DMS79 (cell line): ENCODE data around the gene BIN1.

Source experiments
- DNase-seq: peaks from one replicate; lab custom pipeline; 2025; lab: John Stamatoyannopoulos, UW

Gene BIN1, protein sequence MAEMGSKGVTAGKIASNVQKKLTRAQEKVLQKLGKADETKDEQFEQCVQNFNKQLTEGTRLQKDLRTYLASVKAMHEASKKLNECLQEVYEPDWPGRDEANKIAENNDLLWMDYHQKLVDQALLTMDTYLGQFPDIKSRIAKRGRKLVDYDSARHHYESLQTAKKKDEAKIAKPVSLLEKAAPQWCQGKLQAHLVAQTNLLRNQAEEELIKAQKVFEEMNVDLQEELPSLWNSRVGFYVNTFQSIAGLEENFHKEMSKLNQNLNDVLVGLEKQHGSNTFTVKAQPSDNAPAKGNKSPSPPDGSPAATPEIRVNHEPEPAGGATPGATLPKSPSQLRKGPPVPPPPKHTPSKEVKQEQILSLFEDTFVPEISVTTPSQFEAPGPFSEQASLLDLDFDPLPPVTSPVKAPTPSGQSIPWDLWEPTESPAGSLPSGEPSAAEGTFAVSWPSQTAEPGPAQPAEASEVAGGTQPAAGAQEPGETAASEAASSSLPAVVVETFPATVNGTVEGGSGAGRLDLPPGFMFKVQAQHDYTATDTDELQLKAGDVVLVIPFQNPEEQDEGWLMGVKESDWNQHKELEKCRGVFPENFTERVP

DNA sequence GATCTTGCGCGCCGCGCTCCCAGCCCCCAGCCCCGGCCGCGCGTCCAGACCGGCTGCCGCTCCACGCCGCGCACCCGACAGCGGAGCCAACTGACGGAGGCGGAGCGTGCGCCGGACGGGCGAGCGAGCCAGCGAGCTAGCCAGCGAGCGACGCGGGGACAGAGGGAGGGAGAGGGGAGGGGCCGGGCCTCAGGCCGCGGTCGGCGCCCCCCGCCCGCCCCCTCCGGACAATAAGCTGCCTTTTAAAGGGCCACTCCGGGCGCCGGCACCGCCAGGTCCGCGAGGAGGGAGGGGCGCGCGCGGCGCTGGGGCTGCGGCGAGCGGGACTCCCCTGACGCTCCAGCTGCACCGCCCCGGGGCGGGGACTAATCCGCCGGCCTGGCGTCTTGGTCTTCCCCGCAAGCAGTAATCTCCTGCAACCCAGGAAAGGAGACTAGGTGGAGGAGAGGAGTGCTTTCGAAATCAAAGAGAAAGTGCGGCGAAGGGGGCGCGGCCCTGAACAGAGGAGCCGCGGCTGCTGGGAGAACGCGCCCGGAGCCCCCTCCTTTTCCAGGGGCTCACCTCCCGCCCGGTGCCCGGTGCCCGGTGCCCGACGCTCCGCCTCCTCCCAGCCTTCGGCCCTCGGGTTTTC is at the start of gene BIN1:
BIN1 (minus strand) TSS at position 164 of the 631 bp plus-strand sequence. CDS start 211 bp downstream, outside the sequence.
- peak; percentile 47 for DNase-seq

DNA sequence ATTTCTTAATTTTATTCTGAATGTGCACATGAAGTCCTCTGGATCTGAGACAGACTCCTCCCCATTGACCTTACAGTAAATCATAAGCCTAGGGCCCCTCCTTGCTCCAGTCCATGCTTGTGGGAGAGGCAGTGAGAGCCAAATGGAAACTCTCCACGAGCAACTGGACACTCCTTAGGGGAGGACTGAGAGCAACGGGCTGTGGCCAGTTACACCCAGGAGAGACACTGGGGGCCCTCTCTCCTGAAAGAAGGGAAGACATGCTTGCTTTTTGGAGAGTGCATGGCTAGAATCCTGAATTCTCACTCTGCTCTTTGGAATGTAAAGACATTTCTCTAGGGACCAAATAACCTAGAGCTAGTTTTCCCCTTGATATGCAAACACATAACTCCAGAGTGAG is 49.0 kb upstream of the BIN1 start:
- DNase-seq, result no peak

DNA sequence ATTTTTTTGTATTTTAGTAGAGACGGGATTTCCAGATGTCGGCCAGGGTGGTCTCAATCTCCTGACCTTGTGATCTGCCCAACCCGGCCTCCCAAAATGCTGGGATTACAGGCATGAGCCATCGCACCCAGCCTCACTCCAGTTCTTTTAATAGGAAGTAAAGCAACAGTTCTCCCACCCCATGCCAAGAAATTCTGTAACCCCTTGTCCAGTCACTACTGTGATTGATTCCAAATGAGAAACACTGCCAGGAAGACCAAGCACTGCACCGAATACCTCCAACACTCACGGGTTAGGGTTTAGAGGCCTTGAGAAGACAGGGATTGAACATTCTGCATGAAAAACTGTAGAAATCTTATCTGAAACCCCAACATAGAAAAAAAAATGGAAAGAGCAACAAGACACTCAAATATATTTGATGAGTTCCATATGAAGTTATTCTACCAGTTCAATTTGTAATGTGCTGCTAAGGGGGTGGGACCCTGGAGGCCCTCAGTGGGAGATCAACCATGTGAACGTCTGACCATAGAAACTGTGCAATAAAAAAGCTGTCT is 48.2 kb upstream of the BIN1 start:
- DNase-seq, result no peak

DNA sequence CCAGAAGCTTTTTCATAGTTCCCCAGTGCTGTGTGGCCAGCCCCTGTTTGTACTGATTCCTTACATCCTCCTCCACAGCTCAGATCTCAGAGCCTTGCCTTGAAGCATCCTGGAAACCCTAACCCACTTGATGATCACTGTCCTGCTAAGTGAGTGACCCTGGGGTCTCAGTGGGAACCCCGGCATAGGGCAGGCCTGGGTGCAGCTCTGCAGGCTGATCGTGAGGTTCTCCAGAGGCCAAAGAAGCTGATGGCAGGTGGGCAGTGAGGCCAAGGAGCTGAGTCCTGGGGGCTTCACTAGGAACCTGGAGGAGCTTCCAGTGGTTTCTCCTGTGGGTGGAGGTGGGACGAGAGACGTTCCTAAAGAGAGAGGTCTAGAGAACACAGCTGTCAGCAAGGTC is 47.4 kb upstream of the BIN1 start:
- DNase-seq, result no peak

DNA sequence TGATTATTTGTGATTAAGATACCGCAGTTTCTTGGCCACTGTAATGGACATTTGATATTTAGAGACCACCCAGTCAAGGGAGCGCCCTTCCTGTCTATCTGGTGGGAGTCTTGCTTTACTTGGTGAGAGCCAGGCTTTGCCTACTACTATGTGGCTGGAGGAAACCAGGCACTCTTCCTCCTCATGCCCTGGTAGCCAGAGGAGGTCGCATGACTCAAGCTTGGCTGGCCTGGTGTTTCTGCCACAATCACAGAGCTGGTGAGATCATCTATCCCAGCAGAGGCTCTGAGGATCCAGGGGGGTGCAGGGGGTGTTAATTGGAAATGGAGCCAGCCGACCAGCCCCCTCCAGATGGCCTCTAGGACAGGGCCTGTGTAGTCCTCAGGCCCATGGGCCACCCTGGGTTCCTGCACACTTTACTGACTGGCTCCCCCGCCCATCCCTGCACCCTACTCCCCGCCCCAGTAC is 46.8 kb upstream of the BIN1 start:
- no peak for DNase-seq

DNA sequence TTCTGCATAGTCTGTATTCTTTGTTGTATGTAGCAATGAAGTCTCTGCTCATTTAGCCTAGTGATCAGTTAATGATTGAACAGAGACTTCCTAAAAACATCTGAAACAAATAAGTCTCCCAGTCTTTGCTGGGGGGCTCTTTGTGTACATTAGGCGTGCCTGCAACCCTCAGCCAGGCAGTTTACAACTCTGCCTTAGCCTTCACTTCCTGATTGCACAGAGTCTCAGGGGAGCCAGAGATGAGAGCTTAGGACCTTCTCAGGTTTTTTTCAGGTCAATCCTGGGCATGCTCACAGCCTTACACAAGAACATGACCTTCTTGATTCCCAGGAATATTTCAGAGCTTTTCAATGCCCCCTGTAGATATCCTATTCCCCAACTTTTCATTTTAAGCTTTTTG is 44.0 kb upstream of the BIN1 start:
- DNase-seq, result no peak

DNA sequence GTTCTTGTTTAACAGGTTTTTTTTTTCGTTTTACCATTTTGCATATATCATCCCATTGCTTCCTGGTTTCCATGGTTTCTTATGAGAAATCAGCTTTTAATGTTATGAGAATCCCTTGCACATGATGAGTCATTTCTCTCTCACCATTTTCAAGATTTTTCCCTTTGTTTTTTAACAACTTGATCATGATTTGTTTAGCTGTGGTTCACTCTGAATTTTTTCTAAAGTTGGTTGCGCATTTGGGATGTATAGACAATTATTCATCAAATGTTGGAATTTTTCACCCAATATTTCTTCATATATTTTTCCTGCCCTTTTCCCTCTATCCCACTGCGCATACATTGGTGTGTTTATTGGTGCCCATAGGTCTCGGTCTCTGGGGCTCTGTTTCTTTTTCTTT is 42.4 kb upstream of the BIN1 start:
- no peak for DNase-seq

DNA sequence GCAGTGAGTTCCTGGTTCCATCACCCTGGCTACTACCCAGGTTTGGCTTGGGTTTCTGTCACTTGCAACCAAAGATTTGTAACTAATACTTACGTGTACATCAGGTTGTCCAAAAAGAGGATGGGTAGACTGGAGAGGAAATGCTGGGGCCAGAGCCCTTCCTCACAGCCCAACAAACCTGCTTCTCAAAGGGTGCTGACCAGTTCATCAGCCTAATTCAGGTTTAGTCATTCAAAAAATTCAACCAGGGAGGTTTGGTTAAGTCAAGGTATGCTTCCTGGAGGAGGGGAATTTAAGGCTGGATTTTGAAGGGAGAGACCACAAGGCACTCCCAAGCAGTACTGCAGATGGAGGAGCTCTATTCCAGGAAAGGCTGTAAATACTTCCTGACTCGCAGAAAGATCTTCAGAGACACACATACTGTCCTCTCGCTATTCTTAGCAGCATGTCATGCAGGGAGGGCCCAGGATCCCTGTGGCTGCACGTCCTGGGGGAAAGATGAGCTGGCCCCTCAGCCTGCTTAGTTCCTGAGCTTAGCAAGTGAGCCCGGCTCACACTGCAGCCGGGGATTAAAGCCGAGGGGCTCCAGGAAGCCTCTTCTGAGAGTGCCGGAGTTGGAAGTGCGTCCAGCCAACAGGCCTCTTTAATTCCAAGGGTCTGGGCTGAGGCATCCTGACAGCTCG is 40.0 kb upstream of the BIN1 start:
- no peak for DNase-seq

DNA sequence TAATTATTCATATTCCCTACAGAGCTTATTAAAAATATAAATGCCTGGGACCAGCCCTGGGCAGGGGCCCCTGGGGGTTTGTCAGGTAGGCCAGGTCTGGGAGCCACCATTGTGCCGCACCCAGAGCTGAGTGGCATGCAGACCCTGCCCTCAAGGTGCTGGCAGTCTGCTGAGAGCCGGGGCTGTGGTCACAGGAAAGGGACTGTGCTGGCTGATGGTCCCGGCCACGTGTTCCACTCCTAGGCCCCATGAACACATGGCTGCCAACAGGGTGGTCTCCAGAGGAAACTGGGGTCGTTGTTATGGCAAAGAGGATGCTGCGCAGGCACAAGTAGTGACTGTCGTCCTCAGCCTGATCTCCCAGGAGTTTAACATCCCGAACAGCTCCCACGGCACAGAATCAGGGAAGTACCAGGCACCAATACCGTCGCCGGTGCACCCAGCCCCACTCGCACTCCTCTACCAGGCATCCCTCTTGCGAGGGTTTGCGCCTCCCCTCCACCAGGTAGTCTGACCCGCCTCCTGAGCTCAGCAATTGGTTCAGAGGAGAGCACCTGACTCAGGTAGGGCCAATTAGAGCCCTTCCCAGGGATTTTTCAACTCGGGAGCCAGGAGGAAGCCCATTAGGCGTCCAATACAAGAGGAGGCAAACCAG is 39.2 kb upstream of the BIN1 start:
- DNase-seq, result no peak

DNA sequence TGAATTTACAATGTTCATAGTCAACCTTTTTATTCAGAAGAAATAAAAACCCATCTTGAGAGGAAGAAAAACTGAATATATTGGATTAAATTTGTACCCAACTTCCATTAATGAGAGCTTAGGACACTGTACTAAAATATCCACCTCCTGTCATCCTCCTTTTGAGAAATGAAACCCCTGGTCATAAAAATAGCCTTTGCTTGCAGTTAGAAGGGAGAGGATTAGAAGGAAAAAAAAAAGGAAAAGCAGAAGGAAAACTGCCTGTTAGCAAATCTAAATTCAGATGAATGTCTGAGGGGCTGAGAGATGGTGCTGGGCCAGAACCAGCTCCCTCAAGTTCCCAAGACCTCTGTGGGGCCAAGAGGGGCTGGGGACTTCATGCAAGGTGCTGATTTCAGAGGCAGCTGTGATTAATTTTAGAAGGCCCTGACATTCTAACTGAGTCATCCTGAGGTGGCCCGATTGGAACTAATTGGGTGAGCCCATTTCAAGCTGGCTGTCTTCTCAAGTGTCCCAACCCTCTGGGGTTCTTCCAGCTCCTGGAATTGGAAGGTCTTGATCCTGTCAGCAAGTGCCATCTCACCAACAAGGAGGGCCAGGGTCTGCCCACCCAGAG is 38.4 kb upstream of the BIN1 start:
- no peak for DNase-seq

DNA sequence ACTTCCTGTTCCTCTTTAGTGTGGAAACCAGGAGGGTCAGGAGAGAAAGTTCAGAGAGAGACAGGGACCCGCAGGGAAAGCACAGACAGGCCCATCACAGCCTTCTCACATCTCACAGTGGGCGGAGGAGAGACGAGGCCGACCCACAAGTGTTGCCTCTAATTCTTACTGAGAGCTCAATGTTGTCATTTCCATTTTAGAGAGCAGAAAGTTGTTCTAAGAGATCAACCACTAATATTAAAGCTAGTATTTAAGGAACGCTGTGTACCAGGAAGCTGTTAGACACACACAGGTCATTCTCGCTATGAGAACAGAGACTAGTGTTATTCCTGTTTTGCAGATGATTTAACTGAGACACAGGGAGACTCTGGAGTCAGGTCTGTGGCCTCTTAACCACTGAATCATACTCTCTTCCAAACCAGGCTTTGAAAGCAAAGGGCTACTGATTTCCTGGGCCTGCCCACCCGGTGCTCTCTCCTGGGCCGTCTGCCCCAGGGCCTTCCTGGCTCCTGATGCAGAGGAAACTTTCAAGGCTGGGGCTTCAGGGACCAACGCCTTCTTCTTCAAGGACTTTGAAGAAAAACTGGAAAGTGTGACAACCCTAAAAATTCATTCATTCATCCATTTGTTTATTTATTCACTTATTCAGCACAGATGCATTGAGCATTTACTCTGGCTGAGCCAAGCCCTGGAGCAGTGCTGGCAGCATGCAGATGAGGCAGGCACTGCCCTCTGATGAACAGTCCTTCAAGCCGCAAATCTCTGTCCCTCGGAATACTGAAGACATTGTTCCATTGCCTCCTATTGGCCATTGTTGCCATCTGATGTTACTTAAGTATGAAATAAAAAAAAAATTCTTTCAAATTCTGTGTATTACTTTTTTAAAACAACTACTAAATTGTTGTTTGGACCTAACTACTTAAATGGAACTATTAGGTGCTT is 37.2 kb upstream of the BIN1 start:
- no peak for DNase-seq

DNA sequence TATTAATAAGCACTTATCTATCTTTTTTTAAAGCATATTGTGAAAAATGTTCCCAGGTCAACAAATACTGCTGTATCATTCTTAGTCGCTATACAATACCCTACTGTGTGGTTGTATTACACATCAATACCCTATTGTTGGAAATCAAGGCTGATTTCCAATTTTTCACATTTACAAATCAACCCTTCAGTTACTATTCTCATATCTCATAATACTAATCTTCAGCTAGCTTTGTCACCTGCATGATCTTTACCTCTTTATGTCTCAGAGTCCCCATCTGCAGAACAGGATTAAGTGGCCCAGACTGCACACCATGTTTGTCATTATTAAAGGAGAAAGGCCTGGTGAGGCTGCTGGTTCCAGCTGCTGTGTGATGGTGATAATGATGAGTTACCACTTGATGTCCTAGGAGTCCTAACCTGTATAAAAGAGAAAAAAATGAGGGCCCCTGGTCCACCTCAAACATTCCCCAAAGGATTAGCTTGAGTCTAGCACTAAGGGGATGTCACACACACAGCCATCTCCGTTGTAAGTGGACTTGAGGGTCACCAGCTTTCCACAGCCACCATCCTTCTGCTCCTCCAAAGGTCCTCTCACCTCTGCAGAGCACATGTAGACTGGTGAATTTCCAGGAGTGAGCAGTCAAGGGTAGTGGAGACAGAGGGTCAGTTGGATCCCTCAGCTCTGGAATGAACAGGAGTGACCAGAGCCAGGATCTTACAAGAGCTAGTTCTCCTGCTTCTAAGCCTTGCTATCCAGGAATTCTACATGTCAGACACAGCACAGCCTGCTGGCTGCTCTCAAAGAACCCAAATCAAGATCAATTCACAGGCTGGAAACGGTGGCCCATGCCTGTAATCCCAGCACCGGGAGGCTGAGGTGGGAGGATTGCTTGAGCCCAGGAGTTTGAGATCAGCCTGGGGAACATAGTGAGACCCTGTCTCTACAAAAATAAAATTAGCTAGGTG is 36.0 kb upstream of the BIN1 start:
- DNase-seq, result no peak

DNA sequence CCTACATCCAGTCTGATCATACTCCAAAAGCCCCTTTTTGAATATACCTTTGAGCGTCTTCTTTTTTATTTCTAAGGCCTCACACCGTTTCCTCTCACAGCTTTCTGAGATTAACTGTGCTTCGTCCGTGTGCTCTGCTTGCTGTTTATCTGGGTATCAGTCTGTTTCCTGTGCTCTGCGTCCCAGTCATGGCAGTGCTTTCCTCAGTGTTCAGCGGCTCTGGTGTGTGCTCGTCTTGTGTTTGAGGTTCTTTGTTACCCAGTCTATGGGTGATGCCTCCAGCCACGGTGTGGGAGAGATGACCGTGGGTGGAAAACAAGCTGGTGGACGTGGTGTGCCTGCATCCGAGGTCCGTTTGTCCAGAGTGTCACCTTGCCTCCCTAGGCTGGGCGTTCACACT is 33.6 kb upstream of the BIN1 start:
- no peak for DNase-seq

DNA sequence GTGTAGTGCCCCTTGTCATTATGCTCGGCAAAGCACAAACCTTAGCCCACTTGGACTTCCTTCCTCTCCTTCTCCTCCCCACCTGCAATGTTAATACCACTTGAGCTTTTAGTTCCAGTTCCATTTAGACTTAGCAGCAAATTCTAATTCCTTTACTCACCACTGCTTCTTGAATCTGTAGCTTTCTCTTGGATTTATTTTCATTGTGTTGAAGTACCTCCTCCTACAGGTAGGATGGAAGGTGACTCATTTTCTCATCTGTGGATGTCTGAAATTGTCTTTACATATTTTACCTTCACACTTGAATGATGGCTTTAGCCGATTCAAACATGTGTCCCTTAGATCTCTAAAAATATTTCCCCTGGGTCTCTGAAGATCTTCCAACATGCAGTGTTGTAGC is 32.8 kb upstream of the BIN1 start:
- no peak for DNase-seq

DNA sequence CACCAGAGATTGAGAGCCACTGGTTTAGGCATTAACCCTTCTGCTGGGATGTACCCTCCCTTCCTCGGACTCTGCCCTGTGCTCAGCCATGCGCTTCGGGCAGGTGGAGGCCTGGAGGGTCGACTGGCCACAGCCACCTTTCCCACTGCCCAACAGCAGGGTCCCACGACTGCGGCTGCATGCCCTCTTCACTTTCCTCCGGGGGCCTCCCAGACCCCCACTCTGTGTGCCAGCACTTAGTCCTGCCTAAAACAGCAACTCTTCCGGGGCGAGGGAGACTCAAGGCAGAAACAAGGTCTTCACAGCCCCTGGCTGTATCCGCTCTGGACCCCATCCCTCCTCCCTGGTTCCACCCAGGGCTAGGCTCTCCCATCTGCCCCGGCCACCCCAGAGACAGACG is 31.3 kb upstream of the BIN1 start:
- no peak for DNase-seq

DNA sequence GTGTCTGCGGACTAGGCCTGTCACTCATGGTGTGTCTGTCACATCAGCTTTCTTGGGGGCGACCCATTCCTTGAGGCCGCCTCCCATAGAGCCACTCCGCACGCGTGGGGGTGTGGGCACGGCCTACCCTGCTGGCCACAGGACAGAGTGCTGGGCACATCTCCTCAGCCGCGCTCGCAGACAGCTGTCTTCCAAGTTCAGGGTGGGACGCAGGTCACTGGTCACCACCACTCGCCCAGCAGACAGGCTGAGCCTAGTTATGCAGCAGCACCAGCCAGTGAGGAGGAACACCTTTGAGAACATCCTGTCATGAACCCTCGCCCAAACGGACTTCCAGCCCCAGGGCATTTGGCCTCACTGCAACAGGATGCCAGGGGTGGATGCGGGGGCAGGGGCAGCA is 30.8 kb upstream of the BIN1 start:
- no peak for DNase-seq

DNA sequence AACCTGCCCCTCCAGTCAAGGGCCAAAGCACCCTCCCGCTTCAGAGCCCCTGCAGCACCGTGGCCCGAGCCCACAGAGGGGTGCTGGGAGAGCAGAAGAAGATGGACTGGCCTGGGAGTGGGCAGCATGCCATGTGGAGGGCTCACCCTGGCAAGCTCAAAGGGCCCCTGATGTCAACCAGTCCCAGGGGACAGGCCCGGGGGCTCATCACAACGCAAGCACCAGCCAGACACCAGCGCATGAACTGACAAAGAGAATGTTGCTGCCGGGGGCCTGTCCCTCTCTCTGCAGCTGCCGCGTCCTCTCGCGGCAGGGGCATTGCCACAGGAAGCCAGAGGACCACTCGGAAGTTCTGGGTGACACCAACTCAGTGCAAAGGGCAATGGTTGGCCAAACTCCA is 30.3 kb upstream of the BIN1 start:
- DNase-seq, result no peak

DNA sequence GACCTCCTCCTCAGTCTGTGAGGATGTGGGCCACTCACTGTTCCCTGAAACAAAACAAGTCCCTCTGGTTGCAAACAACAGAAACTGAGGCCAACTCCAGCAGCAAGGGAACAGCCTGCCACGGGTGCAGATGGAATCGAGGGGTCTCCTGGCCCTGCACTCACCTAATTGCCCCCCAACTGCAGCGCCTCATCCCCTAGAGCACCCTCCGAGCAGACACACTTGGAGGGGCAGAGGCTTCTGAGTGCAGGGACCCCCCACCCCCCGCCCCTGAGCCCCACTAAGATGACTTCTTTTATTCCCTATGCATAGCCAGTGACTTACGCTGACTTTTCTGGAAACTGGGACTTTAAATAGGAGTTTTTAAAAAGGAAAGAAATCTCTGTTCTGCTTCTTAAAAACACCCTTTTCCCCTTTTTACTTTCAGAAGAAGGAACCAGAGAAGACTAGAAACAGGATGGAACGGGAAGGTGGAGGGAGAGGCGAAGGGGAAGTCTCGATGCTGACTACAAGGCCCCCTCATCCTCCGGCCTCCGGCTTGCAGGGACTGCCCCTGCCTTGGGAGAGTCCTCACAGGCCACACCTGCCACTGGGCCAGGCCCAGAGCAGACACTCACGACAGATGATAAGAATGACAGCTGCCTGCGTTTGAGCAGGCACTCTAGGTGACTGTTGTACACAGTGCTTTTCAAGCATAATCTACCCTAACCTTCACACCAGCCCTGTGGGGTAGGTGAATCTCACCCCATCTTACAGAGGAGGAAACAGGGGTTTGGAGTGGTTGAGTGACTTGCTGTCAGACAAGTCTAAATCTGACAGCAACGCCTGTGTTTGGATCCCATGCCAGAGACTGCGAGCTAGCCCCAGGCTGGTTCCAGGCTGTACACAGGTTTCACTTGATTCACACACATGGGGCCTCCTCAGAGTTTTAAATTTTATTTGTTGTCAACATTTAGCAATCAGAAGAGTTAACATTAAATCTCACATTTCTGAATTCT is 28.2 kb upstream of the BIN1 start:
- DNase-seq, result no peak
